ENCODE measurements around the gene ZNF813. TPM values are rescaled to one million over a fixed set of nuclear protein-coding genes. Genes with fewer than 3 reads are reported as not detected.
"Not testable (repeated sequence)": the region's sequence is repeated elsewhere in the genome, so short reads cannot be mapped to it uniquely, and the experiment has no call there.

ZNF813 gene
- total RNA-seq: 3.6 TPM
- long read RNA-seq, partial matches to known transcripts: 0 of 1 reads
- long read RNA-seq, other reads (novel, unspliced or antisense): 1 of 1 reads

- DNase-seq (ENCODE audit: low spot score): peak; percentile 97
Observed at GRCh38 chr19:53467485-53468262, at the start of gene ZNF813. TSS of gene ZNF813 (plus strand) at chr19:53467733. CDS start at chr19:53483823, 16,090 bp downstream.

- not testable (repeated sequence) for DNase-seq (ENCODE audit: low spot score)
Observed at GRCh38 chr19:53420520-53421315, 46.8 kb upstream of the ZNF813 start.

GRCh38 chr19:53422551-53422950, 45.0 kb upstream of the ZNF813 start:
- no peak for DNase-seq (ENCODE audit: low spot score)

GRCh38 chr19:53423074-53423473, 44.5 kb upstream of the ZNF813 start:
- not testable (repeated sequence) for DNase-seq (ENCODE audit: low spot score)

GRCh38 chr19:53423680-53424079, 43.9 kb upstream of the ZNF813 start:
- not testable (repeated sequence) for DNase-seq (ENCODE audit: low spot score)

GRCh38 chr19:53424968-53425597, 42.5 kb upstream of the ZNF813 start:
- no peak for DNase-seq (ENCODE audit: low spot score)

GRCh38 chr19:53431399-53432087, 36.0 kb upstream of the ZNF813 start, which contains the start of gene ZNF761:
TSS of gene ZNF761 (plus strand) at chr19:53431984. CDS start at chr19:53447269, 15,285 bp downstream.
- DNase-seq (ENCODE audit: low spot score): peak; percentile 99

- no peak for DNase-seq (ENCODE audit: low spot score)
Observed at GRCh38 chr19:53432088-53432661, 35.4 kb upstream of the ZNF813 start.

GRCh38 chr19:53443809-53444208, 23.7 kb upstream of the ZNF813 start:
- DNase-seq (ENCODE audit: low spot score): not testable (repeated sequence)

- not testable (repeated sequence) for DNase-seq (ENCODE audit: low spot score)
Observed at GRCh38 chr19:53447196-53447595, 20.3 kb upstream of the ZNF813 start.

- DNase-seq (ENCODE audit: low spot score): no peak
Observed at GRCh38 chr19:53455828-53456227, 11.7 kb upstream of the ZNF813 start.

- DNase-seq (ENCODE audit: low spot score): not testable (repeated sequence)
Observed at GRCh38 chr19:53460131-53460721, 7.3 kb upstream of the ZNF813 start.

GRCh38 chr19:53461866-53462265, 5.7 kb upstream of the ZNF813 start:
- no peak for DNase-seq (ENCODE audit: low spot score)

- no peak for DNase-seq (ENCODE audit: low spot score)
Observed at GRCh38 chr19:53462861-53463260, 4.7 kb upstream of the ZNF813 start.

- no peak for DNase-seq (ENCODE audit: low spot score)
Observed at GRCh38 chr19:53463263-53463662, 4.3 kb upstream of the ZNF813 start.

GRCh38 chr19:53466726-53467484, 628 bp upstream of the ZNF813 start:
- no peak for DNase-seq (ENCODE audit: low spot score)

GRCh38 chr19:53468628-53469027, 1.1 kb downstream of the ZNF813 start:
- not testable (repeated sequence) for DNase-seq (ENCODE audit: low spot score)

GRCh38 chr19:53471916-53472315, 4.4 kb downstream of the ZNF813 start:
- DNase-seq (ENCODE audit: low spot score): no peak

GRCh38 chr19:53474832-53475231, 7.3 kb downstream of the ZNF813 start:
- DNase-seq (ENCODE audit: low spot score): not testable (repeated sequence)

Measured in mesenteric fat pad (tissue), 1 donor.